Esophagus muscularis mucosa (tissue), 4 donors: ENCODE results near the gene LOXL4. TPM values are rescaled to one million over a fixed set of nuclear protein-coding genes. Genes with fewer than 3 reads are reported as not detected.

Source experiments
- DNase-seq: peaks from one replicate; pipeline ENCODE4 v3.0.0-alpha.2; 2017; ENCODE audit errors: extremely low spot score
- H3K27ac ChIP-seq, 4 donors: fragments of 200-600 bp; sonication (generic); replicated peaks in 1 of 4; 1 replicate in 3 of 4; 2 replicates in 1 of 4; pipeline ENCODE4 v1.5.1; 2016 to 2019; ENCODE audit warnings: mild to moderate bottlenecking in 1 of 4
- H3K27me3 ChIP-seq, 4 donors: fragments of 200-600 bp; sonication (generic); one replicate each; pipeline versions ENCODE4 v1.5.1 to v1.6.0; 2016 to 2019
- H3K36me3 ChIP-seq, 4 donors: fragments of 200-600 bp; sonication (generic); one replicate each; pipeline ENCODE4 v1.5.1; 2016 to 2019
- H3K4me1 ChIP-seq, 4 donors: fragments of 200-600 bp; sonication (generic); one replicate each; pipeline ENCODE4 v1.5.1; 2016 to 2019
- H3K4me3 ChIP-seq, 4 donors: fragments of 200-600 bp; sonication (generic); 1 replicate in 2 of 4; 2 replicates in 2 of 4; pipeline ENCODE4 v1.5.1; 2016 to 2019; ENCODE audit warnings: mild to moderate bottlenecking in 4 of 4, moderate library complexity in 1 of 4
- H3K9me3 ChIP-seq, 4 donors: fragments of 200-600 bp; sonication (generic); 1 replicate in 3 of 4; 2 replicates in 1 of 4; pipeline ENCODE4 v1.5.1; 2016 to 2019
- EP300 ChIP-seq: sonication (generic); formaldehyde crosslinking; IDR thresholded peaks from one replicate; pipeline ENCODE4 v1.6.1; 2017; ENCODE audit warnings: antibody characterized with exemption
- POLR2A ChIP-seq: fragments of 450-650 bp; IDR thresholded peaks from one replicate; pipeline ENCODE4 v1.6.1; 2017; ENCODE audit warnings: antibody characterized with exemption, moderate library complexity, mild to moderate bottlenecking, low read depth
- POLR2AphosphoS5 ChIP-seq, 2 donors: sonication (generic); formaldehyde crosslinking; IDR thresholded peaks; one replicate each; pipeline ENCODE4 v1.6.1; 2017; ENCODE audit warnings: antibody characterized with exemption in 2 of 2
- WGBS: methylation state at CpG from one replicate; pipeline ENCODE4 v1.1.5; 2018; 5-methylcytosine and 5-hydroxymethylcytosine counted together
- intact Hi-C: fragments of 100-400 bp; cut with DNase I; formaldehyde crosslinking; loops from one replicate; pipeline ENCODE4 v1.15.1; 2023
- total RNA-seq, 4 donors: library from RNA; depleted of rRNA; stranded (reverse); fragments of >200 nt; gene quantifications; one replicate each; pipeline versions ENCODE4 v1.1.0 to v1.2.1, GENCODE V29; 2016
- TF ChIP-seq, protein P1 (sequence below), 3 experiments: fragments of 200-600 bp in 2 of 3; fragments of 450-650 bp in 1 of 3; sonication (generic) in 2 of 3; IDR thresholded peaks; one replicate each; pipeline ENCODE4 v1.5.1; 2017 to 2019; ENCODE audit warnings: antibody characterized with exemption in 3 of 3, mild to moderate bottlenecking in 2 of 3, moderate library complexity in 1 of 3

The LOXL4 gene
- total RNA-seq, 4 donors from 2014 or later = 9.4 to 19.4 (median 12.6) TPM

DNA sequence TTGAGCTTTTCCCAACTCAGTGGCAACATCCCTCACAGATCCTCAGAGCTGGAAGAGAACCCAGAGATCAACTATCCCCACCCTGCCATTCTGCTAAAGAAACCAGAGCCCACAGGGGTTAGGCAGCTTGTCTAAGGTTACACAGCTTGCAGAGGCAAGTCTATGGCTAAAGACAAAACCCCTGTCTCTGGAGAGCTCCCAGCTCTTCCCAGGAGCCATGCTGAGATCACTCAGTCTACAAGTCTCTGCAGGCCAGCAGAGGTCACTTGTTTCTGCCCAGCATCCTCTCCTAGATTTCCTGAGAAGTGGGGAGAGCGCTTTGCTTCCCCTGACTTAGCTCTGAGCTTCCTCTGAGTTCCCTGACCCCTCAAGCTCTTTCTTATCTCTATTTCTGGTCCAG lies 28.5 kb upstream of the LOXL4 start:
- no peak overlapping the region for H3K27ac ChIP-seq
- WGBS = 89% methylated on average over 1 of the region's 1 CpG
- DNase-seq = no peak
- peaks cover 0 to 9% (median 0%) of the 10 kb centered on the region in 4 donors for H3K27me3 ChIP-seq
- no peak overlapping the region for H3K4me3 ChIP-seq
- no peaks in the 10 kb centered on the region for H3K9me3 ChIP-seq
- peaks cover 18 to 29% (median 19%) of the 10 kb centered on the region in 4 donors for H3K4me1 ChIP-seq
- intact Hi-C loops = no loop called here
- no peaks in the 10 kb centered on the region for H3K36me3 ChIP-seq
- no peak for TF ChIP-seq POLR2A
- TF ChIP-seq, protein P1, sequence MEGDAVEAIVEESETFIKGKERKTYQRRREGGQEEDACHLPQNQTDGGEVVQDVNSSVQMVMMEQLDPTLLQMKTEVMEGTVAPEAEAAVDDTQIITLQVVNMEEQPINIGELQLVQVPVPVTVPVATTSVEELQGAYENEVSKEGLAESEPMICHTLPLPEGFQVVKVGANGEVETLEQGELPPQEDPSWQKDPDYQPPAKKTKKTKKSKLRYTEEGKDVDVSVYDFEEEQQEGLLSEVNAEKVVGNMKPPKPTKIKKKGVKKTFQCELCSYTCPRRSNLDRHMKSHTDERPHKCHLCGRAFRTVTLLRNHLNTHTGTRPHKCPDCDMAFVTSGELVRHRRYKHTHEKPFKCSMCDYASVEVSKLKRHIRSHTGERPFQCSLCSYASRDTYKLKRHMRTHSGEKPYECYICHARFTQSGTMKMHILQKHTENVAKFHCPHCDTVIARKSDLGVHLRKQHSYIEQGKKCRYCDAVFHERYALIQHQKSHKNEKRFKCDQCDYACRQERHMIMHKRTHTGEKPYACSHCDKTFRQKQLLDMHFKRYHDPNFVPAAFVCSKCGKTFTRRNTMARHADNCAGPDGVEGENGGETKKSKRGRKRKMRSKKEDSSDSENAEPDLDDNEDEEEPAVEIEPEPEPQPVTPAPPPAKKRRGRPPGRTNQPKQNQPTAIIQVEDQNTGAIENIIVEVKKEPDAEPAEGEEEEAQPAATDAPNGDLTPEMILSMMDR (IDR thresholded peaks at IDR 0.05) = no peak
- TF ChIP-seq EP300 = no peak
- TF ChIP-seq POLR2AphosphoS5 (IDR thresholded peaks at IDR 0.05) = no peak

DNA sequence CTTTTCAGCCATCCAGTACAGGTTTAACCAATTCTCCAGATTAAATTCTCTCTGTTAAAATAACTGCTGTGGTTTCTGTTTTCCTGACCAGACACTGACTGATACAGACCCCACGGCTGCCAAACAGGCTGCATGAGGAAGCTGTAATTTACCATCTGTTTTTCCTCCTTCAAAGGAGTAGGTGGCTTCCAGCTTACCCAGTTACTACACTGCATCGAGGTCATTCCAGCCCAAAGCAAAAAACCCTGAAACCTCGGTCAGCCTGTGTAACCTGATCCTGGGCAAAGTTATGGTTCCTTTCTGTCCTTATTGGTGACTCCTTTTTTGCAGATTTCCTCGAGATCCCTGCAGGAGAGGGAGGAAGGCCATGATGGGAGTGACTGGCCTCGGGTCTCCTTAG lies 27.9 kb upstream of the LOXL4 start:
- H3K27me3 ChIP-seq = peaks cover 0 to 4% (median 0%) of the 10 kb centered on the region in 4 donors
- H3K4me1 ChIP-seq = peaks cover 16 to 29% (median 18%) of the 10 kb centered on the region in 4 donors
- H3K9me3 ChIP-seq = no peaks in the 10 kb centered on the region
- TF ChIP-seq POLR2AphosphoS5 (IDR thresholded peaks at IDR 0.05) = no peak
- TF ChIP-seq, protein P1 (IDR thresholded peaks at IDR 0.05) = no peak
- TF ChIP-seq POLR2A = no peak
- no peak for TF ChIP-seq EP300
- no peaks in the 10 kb centered on the region for H3K36me3 ChIP-seq
- DNase-seq = no peak
- intact Hi-C loops = no loop called here
- H3K27ac ChIP-seq = no peak overlapping the region
- whole genome bisulfite sequencing = 48% methylated on average over 5 of the region's 5 CpGs
- no peak overlapping the region for H3K4me3 ChIP-seq

DNA sequence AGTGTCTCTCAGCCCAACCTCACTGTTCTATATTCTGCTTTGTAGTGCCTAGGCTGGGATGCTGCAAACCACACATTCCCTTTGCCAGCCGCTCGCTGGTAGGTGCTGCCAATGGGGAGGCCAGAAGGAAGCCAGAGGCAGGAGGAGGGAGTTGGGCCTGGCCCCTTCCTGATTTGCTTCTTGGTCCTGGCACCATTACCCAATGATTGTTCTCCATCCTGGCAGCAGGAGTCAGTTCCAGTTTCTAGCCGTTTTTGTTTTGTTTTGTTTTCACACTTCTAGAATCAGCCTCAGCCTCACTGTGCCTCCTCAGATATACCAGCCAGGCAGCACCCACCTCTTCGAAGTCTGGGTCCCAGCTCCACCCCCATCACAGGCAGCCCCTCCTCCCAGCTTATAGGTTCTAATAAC lies 27.4 kb upstream of the LOXL4 start:
- TF ChIP-seq EP300 (no peak), POLR2AphosphoS5 (IDR thresholded peaks at IDR 0.05) (no peak)
- Histone ChIP-seq H3K4me3 (no peak overlapping the region), H3K36me3 (no peaks in the 10 kb centered on the region), H3K9me3 (no peaks in the 10 kb centered on the region), H3K4me1 (peaks cover 16 to 29% (median 18%) of the 10 kb centered on the region in 4 donors), H3K27ac (no peak overlapping the region), H3K27me3 (peaks cover 0 to under 1% (median 0%) of the 10 kb centered on the region in 4 donors)
- intact Hi-C loops = no loop called here
- no peak for DNase-seq
- WGBS = 66% methylated on average over 4 of the region's 4 CpGs

DNA sequence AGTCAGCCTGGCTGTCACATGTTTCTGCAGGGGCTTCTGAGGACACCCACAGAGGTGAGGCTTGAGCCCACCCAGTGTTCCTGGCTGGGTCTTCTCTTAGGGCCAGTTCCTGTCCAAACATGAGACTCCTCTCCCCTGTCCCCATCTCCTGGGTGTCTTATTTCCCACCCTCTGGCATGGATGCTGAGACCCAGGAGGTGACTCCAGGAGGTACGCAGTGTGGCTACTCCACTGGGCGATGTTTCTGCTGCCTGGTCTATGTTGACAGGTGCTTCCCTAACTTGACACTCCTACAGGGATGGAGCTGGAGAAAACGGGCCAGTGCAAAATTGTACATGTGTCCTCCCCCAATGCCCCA lies 26.3 kb upstream of the LOXL4 start:
- Histone ChIP-seq H3K4me1 (peaks cover 16 to 29% (median 18%) of the 10 kb centered on the region in 4 donors), H3K9me3 (no peaks in the 10 kb centered on the region), H3K4me3 (no peak overlapping the region), H3K36me3 (no peaks in the 10 kb centered on the region), H3K27ac (no peak overlapping the region), H3K27me3 (no peaks in the 10 kb centered on the region)
- no peak for DNase-seq
- no peak for TF ChIP-seq POLR2A
- WGBS = 60% methylated on average over 3 of the region's 3 CpGs
- intact Hi-C loops = no loop called here

DNA sequence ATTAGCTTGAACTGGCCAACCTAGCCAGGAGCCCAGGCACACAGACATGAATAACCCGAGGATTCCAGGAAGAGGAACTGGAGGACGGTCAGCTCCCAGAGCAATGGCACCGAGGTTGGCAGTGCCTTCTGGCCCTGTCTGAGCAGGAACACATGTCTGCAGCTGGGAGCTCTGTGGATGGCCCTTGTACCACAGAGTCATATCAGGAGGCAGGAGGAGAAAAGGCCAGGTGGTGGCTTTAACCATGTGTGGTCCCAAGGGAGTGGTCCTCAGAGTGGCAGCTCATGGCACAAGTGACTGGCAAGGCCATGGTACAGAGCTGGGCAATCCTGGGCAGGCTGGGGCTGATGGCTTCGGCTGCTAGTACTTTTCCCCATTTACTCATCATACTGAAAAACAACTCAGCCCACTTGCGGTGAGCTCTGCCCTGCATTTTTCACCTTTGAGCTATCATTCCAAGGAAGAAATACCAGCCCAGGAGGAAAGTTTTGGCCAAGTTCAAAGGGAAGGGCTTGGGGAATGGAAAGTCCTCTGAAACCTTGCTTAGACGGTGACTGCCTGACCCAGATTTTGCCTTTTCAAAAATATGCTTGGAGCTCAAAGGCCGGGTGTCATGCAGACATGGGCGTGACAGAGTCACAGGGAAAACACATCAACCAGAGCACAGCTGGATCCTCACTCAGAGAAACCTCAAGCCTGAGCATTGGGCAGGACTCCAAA lies 25.7 kb upstream of the LOXL4 start:
- intact Hi-C loops = no loop called here
- peaks cover 16 to 29% (median 18%) of the 10 kb centered on the region in 4 donors for H3K4me1 ChIP-seq
- WGBS = 66% methylated on average over 7 of the region's 8 CpGs
- TF ChIP-seq, protein P1 (IDR thresholded peaks at IDR 0.05) = no peak
- TF ChIP-seq POLR2AphosphoS5 (IDR thresholded peaks at IDR 0.05) (no peak), POLR2A (no peak), EP300 (no peak)
- H3K9me3 ChIP-seq = no peaks in the 10 kb centered on the region
- no peak for DNase-seq
- H3K4me3 ChIP-seq = no peak overlapping the region
- H3K36me3 ChIP-seq = no peaks in the 10 kb centered on the region
- no peak overlapping the region for H3K27ac ChIP-seq
- no peaks in the 10 kb centered on the region for H3K27me3 ChIP-seq
